Measurements from ENCODE around the gene ADGRB3. TPM values are rescaled to one million over a fixed set of nuclear protein-coding genes. Genes with fewer than 3 reads are reported as not detected.

The ADGRB3 gene
- total and polyA plus RNA-seq, 10 of the 15 experiments (the other 5 are each of a cell fraction or from before 2014, with no cell fraction given) = 0.03 to 0.06 TPM; not detected in 8

DNA sequence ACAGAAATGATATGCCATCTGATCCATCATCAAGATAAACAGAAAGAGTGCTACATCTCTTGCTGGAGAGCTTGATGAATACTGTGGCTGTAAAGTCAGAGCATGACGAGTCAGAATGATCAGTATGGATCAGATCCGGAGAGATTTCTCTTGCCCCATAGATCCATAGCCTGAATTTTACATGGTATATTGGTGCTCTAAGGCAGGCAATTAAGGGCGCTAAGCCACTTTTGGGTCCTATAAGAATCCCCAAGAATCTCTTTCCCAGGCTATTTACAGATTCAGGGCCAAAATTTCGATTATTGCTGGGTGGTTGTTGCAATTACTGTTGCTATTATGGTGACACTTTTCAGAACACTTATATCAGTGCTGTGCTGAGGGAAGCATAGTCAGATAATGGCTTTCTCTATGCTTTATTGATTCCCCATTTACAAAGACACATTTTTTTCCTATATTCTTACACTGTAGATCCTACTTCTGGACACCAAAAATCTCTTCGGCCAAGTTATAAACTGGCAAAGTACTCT is 94.4 kb downstream of the ADGRB3 start:
- Histone ChIP-seq H3K9ac (ENCODE audit: control insufficient read depth, insufficient read depth, low read length) (no peak overlapping the region), H3K27ac (ENCODE audit: control insufficient read depth, insufficient read depth) (no peak overlapping the region), H3K79me2 (ENCODE audit: control insufficient read depth, insufficient read depth, low read length) (no peaks in the 10 kb centered on the region), H3K27me3 (replicated peaks in 1 of 2; ENCODE audit: control insufficient read depth in 2 of 2, insufficient read depth in 2 of 2, low read length in 1 of 2) (no peaks in the 10 kb centered on the region), H3K36me3 (ENCODE audit: control insufficient read depth in 2 of 2, insufficient read depth in 2 of 2, low read length in 1 of 2) (no peaks in the 10 kb centered on the region), H3K4me2 (ENCODE audit: control insufficient read depth, insufficient read depth) (no peak overlapping the region), H3K4me1 (ENCODE audit: control insufficient read depth, insufficient read depth, low read length) (no peaks in the 10 kb centered on the region), H3K9me3 (replicated peaks; ENCODE audit: control insufficient read depth, insufficient read depth, low read length) (no peaks in the 10 kb centered on the region), H3K4me3 (no peak overlapping the region), H4K20me1 (ENCODE audit: control insufficient read depth, insufficient read depth) (no peaks in the 10 kb centered on the region), H2AFZ (ENCODE audit: control insufficient read depth, low read depth, low read length) (no peak overlapping the region)
- WGBS (ENCODE audit: insufficient coverage, insufficient replicate concordance, low lambda C conversion rate, missing lambda C conversion rate) = 31% methylated on average over 5 of the region's 5 CpGs
- SMC1A ChIA-PET (ENCODE audit: uncharacterized antibody, unreplicated experiment) = interaction anchor here (1.2 kb wide), 1 partner anchor 90 kb away, joined by 3 read pairs; no protein-coding TSS in a partner anchor
- BruUV-seq (replicated peaks) = no TSS peak
- RAD21 ChIA-PET (ENCODE audit: unreplicated experiment) = no interaction called here
- in situ Hi-C loops (cut with MboI) = no loop called here
- CTCF ChIA-PET = no interaction called here
- FAIRE-seq = no peak
- intact Hi-C loops (cut with micrococcal nuclease; ENCODE audit: unreplicated experiment) = no loop called here
- POLR2A ChIA-PET = no interaction called here
- no peak for ATAC-seq
- no peak for DNase-seq (ENCODE audit: low read depth, low spot score)
- no peak for TF ChIP-seq CHD4 (IDR thresholded peaks at IDR 0.05)
- no peak for TF ChIP-seq BCL11A (IDR thresholded peaks at IDR 0.05; ENCODE audit: low read depth, low read length)
- no peak for TF ChIP-seq KDM1A (IDR thresholded peaks at IDR 0.05; ENCODE audit: borderline replicate concordance)
- TF ChIP-seq SUPT20H (IDR thresholded peaks at IDR 0.05; ENCODE audit: borderline replicate concordance, control insufficient read depth, low read depth, low read length) = no peak
- TF ChIP-seq, protein P1, sequence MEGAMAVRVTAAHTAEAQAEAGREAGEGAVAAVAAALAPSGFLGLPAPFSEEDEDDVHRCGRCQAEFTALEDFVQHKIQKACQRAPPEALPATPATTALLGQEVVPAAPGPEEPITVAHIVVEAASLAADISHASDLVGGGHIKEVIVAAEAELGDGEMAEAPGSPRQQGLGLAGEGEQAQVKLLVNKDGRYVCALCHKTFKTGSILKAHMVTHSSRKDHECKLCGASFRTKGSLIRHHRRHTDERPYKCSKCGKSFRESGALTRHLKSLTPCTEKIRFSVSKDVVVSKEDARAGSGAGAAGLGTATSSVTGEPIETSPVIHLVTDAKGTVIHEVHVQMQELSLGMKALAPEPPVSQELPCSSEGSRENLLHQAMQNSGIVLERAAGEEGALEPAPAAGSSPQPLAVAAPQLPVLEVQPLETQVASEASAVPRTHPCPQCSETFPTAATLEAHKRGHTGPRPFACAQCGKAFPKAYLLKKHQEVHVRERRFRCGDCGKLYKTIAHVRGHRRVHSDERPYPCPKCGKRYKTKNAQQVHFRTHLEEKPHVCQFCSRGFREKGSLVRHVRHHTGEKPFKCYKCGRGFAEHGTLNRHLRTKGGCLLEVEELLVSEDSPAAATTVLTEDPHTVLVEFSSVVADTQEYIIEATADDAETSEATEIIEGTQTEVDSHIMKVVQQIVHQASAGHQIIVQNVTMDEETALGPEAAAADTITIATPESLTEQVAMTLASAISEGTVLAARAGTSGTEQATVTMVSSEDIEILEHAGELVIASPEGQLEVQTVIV (IDR thresholded peaks at IDR 0.05; ENCODE audit: borderline replicate concordance, partially characterized antibody) = no peak
- no peak for TF ChIP-seq BHLHE40 (IDR thresholded peaks at IDR 0.05; ENCODE audit: borderline replicate concordance in 1 of 2, low read depth in 2 of 2, low read length in 1 of 2)
- no peak for TF ChIP-seq CBX3 (IDR thresholded peaks at IDR 0.05; ENCODE audit: borderline replicate concordance, low read depth)
- TF ChIP-seq, protein P2, sequence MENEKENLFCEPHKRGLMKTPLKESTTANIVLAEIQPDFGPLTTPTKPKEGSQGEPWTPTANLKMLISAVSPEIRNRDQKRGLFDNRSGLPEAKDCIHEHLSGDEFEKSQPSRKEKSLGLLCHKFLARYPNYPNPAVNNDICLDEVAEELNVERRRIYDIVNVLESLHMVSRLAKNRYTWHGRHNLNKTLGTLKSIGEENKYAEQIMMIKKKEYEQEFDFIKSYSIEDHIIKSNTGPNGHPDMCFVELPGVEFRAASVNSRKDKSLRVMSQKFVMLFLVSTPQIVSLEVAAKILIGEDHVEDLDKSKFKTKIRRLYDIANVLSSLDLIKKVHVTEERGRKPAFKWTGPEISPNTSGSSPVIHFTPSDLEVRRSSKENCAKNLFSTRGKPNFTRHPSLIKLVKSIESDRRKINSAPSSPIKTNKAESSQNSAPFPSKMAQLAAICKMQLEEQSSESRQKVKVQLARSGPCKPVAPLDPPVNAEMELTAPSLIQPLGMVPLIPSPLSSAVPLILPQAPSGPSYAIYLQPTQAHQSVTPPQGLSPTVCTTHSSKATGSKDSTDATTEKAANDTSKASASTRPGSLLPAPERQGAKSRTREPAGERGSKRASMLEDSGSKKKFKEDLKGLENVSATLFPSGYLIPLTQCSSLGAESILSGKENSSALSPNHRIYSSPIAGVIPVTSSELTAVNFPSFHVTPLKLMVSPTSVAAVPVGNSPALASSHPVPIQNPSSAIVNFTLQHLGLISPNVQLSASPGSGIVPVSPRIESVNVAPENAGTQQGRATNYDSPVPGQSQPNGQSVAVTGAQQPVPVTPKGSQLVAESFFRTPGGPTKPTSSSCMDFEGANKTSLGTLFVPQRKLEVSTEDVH (IDR thresholded peaks at IDR 0.05; ENCODE audit: low read depth, partially characterized antibody) = no peak
- TF ChIP-seq, protein P3, sequence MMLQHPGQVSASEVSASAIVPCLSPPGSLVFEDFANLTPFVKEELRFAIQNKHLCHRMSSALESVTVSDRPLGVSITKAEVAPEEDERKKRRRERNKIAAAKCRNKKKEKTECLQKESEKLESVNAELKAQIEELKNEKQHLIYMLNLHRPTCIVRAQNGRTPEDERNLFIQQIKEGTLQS (IDR thresholded peaks at IDR 0.05; ENCODE audit: borderline replicate concordance, extremely low read depth, low read depth, low read length) = no peak
- TF ChIP-seq SMAD1 (IDR thresholded peaks at IDR 0.05; ENCODE audit: low read depth, partially characterized antibody) = no peak
- no peak for TF ChIP-seq ELK1 (IDR thresholded peaks at IDR 0.05; ENCODE audit: low read depth, low read length)
- no peak for TF ChIP-seq ZNF274 (IDR thresholded peaks at IDR 0.05; ENCODE audit: insufficient read depth, insufficient read length)
- TF ChIP-seq WRNIP1 (IDR thresholded peaks at IDR 0.05; ENCODE audit: borderline replicate concordance, low read depth, low read length) = no peak
- no peak for TF ChIP-seq RELA (IDR thresholded peaks at IDR 0.05; ENCODE audit: borderline replicate concordance, partially characterized antibody)
- TF ChIP-seq, protein P4, sequence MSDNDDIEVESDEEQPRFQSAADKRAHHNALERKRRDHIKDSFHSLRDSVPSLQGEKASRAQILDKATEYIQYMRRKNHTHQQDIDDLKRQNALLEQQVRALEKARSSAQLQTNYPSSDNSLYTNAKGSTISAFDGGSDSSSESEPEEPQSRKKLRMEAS (IDR thresholded peaks at IDR 0.05; ENCODE audit: low read depth, low read length) = no peak
- TF ChIP-seq TCF3 (IDR thresholded peaks at IDR 0.05; ENCODE audit: borderline replicate concordance, insufficient read depth, low read depth, low read length) = no peak
